IMR-90 (cell line): ENCODE measurements around the gene CSNK1G2.

ENCODE experiments used
- BHLHE40 ChIP-seq: fragments of 150-350 bp; IDR thresholded peaks from 2 replicates; pipeline ENCODE4 v1.6.1; 2016; ENCODE audit warnings: mild to moderate bottlenecking, low read depth, low read length
- CEBPB ChIP-seq: IDR thresholded peaks from 2 replicates; pipeline ENCODE4 v1.6.1; 2012; ENCODE audit warnings: low read depth, low read length, improper control_type of control experiment
- CTCF ChIP-seq: conservative IDR thresholded peaks from 2 replicates; pipeline ENCODE4 v1.5.1; 2012; ENCODE audit warnings: mild to moderate bottlenecking, low read depth, low read length, improper control_type of control experiment
- FOS ChIP-seq: fragments of 150-350 bp; IDR thresholded peaks from 2 replicates; pipeline ENCODE4 v1.6.1; 2016; ENCODE audit warnings: low read depth, low read length
- MAZ ChIP-seq: IDR thresholded peaks from 2 replicates; pipeline ENCODE4 v1.6.1; 2012; ENCODE audit warnings: low read depth, mild to moderate bottlenecking, low read length, improper control_type of control experiment, moderate library complexity, borderline replicate concordance
- POLR2A ChIP-seq: IDR thresholded peaks from 2 replicates; pipeline ENCODE4 v1.6.1; 2012; ENCODE audit warnings: mild to moderate bottlenecking, low read depth, low read length
- RCOR1 ChIP-seq: IDR thresholded peaks from 2 replicates; pipeline ENCODE4 v1.6.1; 2012; ENCODE audit warnings: mild to moderate bottlenecking, low read length, improper control_type of control experiment; ENCODE audit not compliant: insufficient replicate concordance
- RFX5 ChIP-seq: IDR thresholded peaks from 2 replicates; pipeline ENCODE4 v1.8.0; 2012; ENCODE audit warnings: low read depth, mild to moderate bottlenecking, low read length, moderate library complexity
- SMC3 ChIP-seq: fragments of 150-350 bp; IDR thresholded peaks from 2 replicates; pipeline ENCODE4 v1.6.1; 2016; ENCODE audit warnings: low read depth, mild to moderate bottlenecking, antibody characterized with exemption, low read length, moderate library complexity
- TF ChIP-seq, protein P1 (sequence below): fragments of 150-350 bp; IDR thresholded peaks from 2 replicates; pipeline ENCODE4 v1.6.1; 2017; ENCODE audit warnings: mild to moderate bottlenecking, antibody characterized with exemption, low read length, low read depth

DNA sequence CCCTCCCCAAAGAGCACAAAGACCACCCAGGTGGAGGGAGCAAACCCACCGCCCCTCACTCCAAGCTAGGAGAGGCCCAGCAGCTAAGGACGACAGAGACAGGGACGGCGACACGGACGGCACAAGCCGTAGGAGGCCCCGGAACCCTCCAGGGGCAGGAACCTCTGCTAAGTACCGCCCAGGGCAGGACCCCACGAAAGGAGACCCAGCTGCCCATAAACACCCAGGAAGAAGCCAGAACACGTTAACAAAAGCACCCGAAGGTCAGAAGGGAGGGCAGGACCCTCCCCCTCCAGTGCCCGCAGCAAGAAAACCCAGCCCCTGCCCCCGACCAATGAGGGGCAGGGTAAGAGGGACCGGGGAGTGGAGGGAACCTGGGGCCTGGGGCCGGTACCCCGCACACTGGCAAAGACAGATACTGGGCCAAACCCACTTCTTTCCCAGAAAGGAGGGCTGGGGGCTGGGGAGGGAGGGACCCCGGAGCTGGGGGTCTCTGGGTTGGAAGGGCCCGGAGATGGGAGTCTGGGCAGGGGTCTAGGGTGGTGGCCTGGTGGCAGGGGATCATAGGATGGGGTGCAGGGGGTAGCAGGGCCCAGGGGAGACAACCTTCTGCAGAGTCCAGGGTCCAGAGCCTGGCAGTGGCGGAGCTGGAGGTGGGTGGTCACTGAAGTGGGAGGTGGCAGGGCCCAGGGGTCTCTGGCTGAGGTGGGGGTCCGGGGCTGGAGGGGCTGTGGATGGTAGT lies 72.1 kb downstream of the CSNK1G2 start:
- TF ChIP-seq CTCF (no peak), MAZ (no peak), RCOR1 (no peak), BHLHE40 (no peak), CEBPB (no peak), FOS (no peak), SMC3 (no peak), POLR2A (no peak), RFX5 (no peak)
- TF ChIP-seq, protein P1, sequence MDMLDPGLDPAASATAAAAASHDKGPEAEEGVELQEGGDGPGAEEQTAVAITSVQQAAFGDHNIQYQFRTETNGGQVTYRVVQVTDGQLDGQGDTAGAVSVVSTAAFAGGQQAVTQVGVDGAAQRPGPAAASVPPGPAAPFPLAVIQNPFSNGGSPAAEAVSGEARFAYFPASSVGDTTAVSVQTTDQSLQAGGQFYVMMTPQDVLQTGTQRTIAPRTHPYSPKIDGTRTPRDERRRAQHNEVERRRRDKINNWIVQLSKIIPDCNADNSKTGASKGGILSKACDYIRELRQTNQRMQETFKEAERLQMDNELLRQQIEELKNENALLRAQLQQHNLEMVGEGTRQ: no peak
